ENCODE measurements around the gene MTCH2.

The MTCH2 gene

GRCh38 chr11:47570651-47571356 lies 71.6 kb downstream of the MTCH2 start:
- H3K27ac ChIP-seq: no peak overlapping the region
- DNase-seq (ENCODE audit: low spot score): no peak
- TF ChIP-seq CTCF (conservative IDR thresholded peaks at IDR 0.05; ENCODE audit: low read depth): no peak
- ChIA-PET POLR2A (ENCODE audit: low non-redundant PET) (no interaction called here), CTCF (interaction anchor here (0.5 kb wide), 1 partner anchor 41 kb away, joined by 4 read pairs; no protein-coding TSS in a partner anchor)

DNA sequence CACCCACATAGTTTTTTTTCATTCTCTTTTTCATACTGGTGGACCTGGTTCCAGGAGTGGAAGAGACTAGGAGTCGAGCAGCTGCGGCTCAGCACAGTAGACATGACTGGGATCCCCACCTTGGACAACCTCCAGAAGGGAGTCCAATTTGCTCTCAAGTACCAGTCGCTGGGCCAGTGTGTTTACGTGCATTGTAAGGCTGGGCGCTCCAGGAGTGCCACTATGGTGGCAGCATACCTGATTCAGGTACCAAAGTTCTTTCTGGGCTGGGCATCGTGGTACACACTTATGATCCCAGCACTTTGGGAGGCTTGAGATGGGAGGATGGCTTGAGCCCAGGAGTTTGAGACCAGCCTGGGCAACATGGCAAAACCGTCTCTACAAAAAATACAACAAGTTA lies 72.7 kb downstream of the MTCH2 start:
- no peak for DNase-seq (ENCODE audit: low spot score)
- ChIA-PET CTCF (interaction anchor here (0.6 to 0.7 kb wide), 2 partner anchors 99 to 376 kb away, joined by 3 to 4 read pairs; no protein-coding TSS in a partner anchor), POLR2A (ENCODE audit: low non-redundant PET) (no interaction called here)
- H3K27ac ChIP-seq: no peak overlapping the region
- TF ChIP-seq CTCF (conservative IDR thresholded peaks at IDR 0.05; ENCODE audit: low read depth): no peak
